GM10266 (cell line): ENCODE results near the gene TLE3.

Experiments
- DNase-seq: peaks from one replicate; pipeline ENCODE4 v3.0.0; 2012; ENCODE audit errors: extremely low spot score
- TF ChIP-seq, protein P1 (sequence below): IDR thresholded peaks from 2 replicates; pipeline ENCODE4 v1.5.1; 2012; ENCODE audit warnings: mild to moderate bottlenecking, low read depth; ENCODE audit not compliant: control insufficient read depth, insufficient read depth; ENCODE audit errors: missing control alignments

TLE3 gene

GRCh38 chr15:70032509-70032908, 65.2 kb downstream of the TLE3 start:
- DNase-seq, result no peak

GRCh38 chr15:70031713-70032112, 66.0 kb downstream of the TLE3 start:
- no peak for DNase-seq
- TF ChIP-seq, protein P1, sequence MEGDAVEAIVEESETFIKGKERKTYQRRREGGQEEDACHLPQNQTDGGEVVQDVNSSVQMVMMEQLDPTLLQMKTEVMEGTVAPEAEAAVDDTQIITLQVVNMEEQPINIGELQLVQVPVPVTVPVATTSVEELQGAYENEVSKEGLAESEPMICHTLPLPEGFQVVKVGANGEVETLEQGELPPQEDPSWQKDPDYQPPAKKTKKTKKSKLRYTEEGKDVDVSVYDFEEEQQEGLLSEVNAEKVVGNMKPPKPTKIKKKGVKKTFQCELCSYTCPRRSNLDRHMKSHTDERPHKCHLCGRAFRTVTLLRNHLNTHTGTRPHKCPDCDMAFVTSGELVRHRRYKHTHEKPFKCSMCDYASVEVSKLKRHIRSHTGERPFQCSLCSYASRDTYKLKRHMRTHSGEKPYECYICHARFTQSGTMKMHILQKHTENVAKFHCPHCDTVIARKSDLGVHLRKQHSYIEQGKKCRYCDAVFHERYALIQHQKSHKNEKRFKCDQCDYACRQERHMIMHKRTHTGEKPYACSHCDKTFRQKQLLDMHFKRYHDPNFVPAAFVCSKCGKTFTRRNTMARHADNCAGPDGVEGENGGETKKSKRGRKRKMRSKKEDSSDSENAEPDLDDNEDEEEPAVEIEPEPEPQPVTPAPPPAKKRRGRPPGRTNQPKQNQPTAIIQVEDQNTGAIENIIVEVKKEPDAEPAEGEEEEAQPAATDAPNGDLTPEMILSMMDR, result no peak

More at GRCh38 chr15:70032509-70032908, 65.2 kb downstream of the TLE3 start:
- TF ChIP-seq, protein P1, result no peak

GRCh38 chr15:70031261-70031660, 66.5 kb downstream of the TLE3 start:
- TF ChIP-seq, protein P1, result no peak
- DNase-seq, result no peak

DNA sequence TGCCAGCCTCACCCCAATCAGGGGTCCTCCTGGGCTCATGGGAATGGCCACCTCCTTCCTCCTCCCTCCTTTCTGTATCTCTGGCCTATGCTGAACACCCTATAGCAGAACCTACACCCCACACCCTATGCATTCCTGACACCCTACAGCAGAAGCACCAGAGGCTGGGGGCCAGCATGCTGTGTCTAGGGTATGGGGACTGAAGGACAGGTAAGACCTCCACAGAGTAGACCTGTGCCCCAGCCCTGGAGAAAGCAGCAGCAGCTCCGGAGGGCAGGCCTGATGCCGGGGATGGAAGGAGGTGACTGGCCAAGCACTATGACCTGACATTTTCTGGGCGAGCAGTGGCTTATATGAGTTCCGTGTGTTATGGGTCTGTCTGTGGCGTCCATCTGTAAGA, 66.9 kb downstream of the TLE3 start:
- TF ChIP-seq, protein P1, result no peak
- DNase-seq, result no peak

- TF ChIP-seq, protein P1, result no peak
- DNase-seq, result no peak
These were observed 68.4 kb downstream of the TLE3 start for GRCh38 chr15:70029297-70029701.

DNA sequence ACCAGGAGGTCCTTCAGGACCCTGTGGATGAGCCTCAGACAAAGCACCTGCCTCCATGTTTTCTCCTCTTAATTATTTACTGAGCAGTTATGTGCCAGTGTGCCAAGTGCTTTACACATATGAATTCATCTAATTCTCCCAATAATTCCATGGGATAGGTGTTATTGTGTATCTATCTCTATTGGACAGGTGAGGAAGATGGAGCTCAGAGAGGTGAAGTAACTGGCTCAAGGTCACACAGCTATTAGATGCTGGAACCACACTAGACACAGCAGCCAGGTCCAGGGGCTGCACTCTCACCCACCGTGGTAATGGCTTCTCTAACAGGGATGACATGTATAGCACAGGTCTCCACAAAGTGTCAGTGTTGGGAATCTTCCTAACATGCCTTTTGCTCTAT, 70.2 kb downstream of the TLE3 start:
- TF ChIP-seq, protein P1, result no peak
- DNase-seq, result no peak

- TF ChIP-seq, protein P1, result no peak
- DNase-seq, result no peak
These were observed 70.7 kb downstream of the TLE3 start for GRCh38 chr15:70026991-70027390.
